GM10266 (cell line): Measurements from ENCODE around the gene CD59.
"Not testable (repeated sequence)": the region's sequence is repeated elsewhere in the genome, so short reads cannot be mapped to it uniquely, and the experiment has no call there.

Source experiments
- DNase-seq: peaks from one replicate; pipeline ENCODE4 v3.0.0; 2012; ENCODE audit errors: extremely low spot score
- CTCF ChIP-seq: IDR thresholded peaks from 2 replicates; pipeline ENCODE4 v1.5.1; 2012; ENCODE audit warnings: mild to moderate bottlenecking, low read depth; ENCODE audit not compliant: control insufficient read depth, insufficient read depth; ENCODE audit errors: missing control alignments

CD59 gene

GRCh38 chr11:33712436-33712835 lies 23.8 kb downstream of the CD59 start:
- no peak for TF ChIP-seq CTCF
- no peak for DNase-seq

GRCh38 chr11:33709466-33709865 lies 26.8 kb downstream of the CD59 start:
- DNase-seq: no peak
- TF ChIP-seq CTCF: no peak

GRCh38 chr11:33708985-33709384 lies 27.2 kb downstream of the CD59 start:
- DNase-seq: no peak
- TF ChIP-seq CTCF: no peak

GRCh38 chr11:33707831-33708230 lies 28.4 kb downstream of the CD59 start:
- not testable (repeated sequence) for DNase-seq

GRCh38 chr11:33706966-33707365 lies 29.3 kb downstream of the CD59 start:
- TF ChIP-seq CTCF: no peak
- DNase-seq: no peak

- DNase-seq: no peak
- TF ChIP-seq CTCF: no peak
Measured at GRCh38 chr11:33706546-33706945, 29.7 kb downstream of the CD59 start.

GRCh38 chr11:33704240-33705002 lies 31.8 kb downstream of the CD59 start:
- no peak for TF ChIP-seq CTCF
- no peak for DNase-seq

GRCh38 chr11:33703788-33704187 lies 32.4 kb downstream of the CD59 start:
- no peak for DNase-seq
- TF ChIP-seq CTCF: no peak
